ENCODE data around the gene B3GALNT1.

The B3GALNT1 gene
- total RNA-seq = 0 to 0.56 reads per million in 2 donors

- no peak for DNase-seq
Measured at GRCh38 chr3:161104561-161105551, at the start of gene B3GALNT1. Gene B3GALNT1, minus strand, starts transcription at chr3:161105349. Its CDS starts 18,595 bp downstream, at chr3:161086754.

GRCh38 chr3:161153480-161153879, 48.3 kb upstream of the B3GALNT1 start:
- DNase-seq = no peak

GRCh38 chr3:161150001-161150525, 44.9 kb upstream of the B3GALNT1 start:
- DNase-seq = no peak

- no peak for DNase-seq
Measured at GRCh38 chr3:161149529-161149928, 44.4 kb upstream of the B3GALNT1 start.

- no peak for DNase-seq
Measured at GRCh38 chr3:161148832-161149475, 43.8 kb upstream of the B3GALNT1 start.

- no peak for DNase-seq
Measured at GRCh38 chr3:161142486-161142885, 37.3 kb upstream of the B3GALNT1 start.

GRCh38 chr3:161139686-161140085, 34.5 kb upstream of the B3GALNT1 start:
- no peak for DNase-seq

- no peak for DNase-seq
Measured at GRCh38 chr3:161137260-161137659, 32.1 kb upstream of the B3GALNT1 start.

- no peak for DNase-seq
Measured at GRCh38 chr3:161132391-161132790, 27.2 kb upstream of the B3GALNT1 start.

- DNase-seq = no peak
Measured at GRCh38 chr3:161126495-161126894, 21.3 kb upstream of the B3GALNT1 start.

- no peak for DNase-seq
Measured at GRCh38 chr3:161117646-161118045, 12.5 kb upstream of the B3GALNT1 start.

GRCh38 chr3:161108840-161109239, 3.7 kb upstream of the B3GALNT1 start:
- no peak for DNase-seq

- DNase-seq = no peak
Measured at GRCh38 chr3:161107311-161107710, 2.2 kb upstream of the B3GALNT1 start.

GRCh38 chr3:161103776-161104385, 1.3 kb downstream of the B3GALNT1 start:
- DNase-seq = no peak

- DNase-seq = no peak
Measured at GRCh38 chr3:161101609-161102008, 3.5 kb downstream of the B3GALNT1 start.

GRCh38 chr3:161100994-161101393, 4.2 kb downstream of the B3GALNT1 start:
- no peak for DNase-seq

GRCh38 chr3:161096771-161097367, 8.3 kb downstream of the B3GALNT1 start:
- no peak for DNase-seq

- no peak for DNase-seq
Measured at GRCh38 chr3:161093895-161094294, 11.3 kb downstream of the B3GALNT1 start.

- no peak for DNase-seq
Measured at GRCh38 chr3:161084277-161084676, 20.9 kb downstream of the B3GALNT1 start.

GRCh38 chr3:161083131-161083530, 22.0 kb downstream of the B3GALNT1 start:
- no peak for DNase-seq

- DNase-seq = no peak
Measured at GRCh38 chr3:161082063-161082462, 23.1 kb downstream of the B3GALNT1 start.

GRCh38 chr3:161081633-161082032, 23.5 kb downstream of the B3GALNT1 start:
- no peak for DNase-seq

GRCh38 chr3:161073181-161073580, 32.0 kb downstream of the B3GALNT1 start:
- DNase-seq = no peak

Data from T-helper 9 cell (primary cell).